ENCODE measurements around the gene SLC25A31. TPM values are rescaled to one million over a fixed set of nuclear protein-coding genes. Genes with fewer than 3 reads are reported as not detected.
A peak's percentile ranks its signal among the peaks of the same experiment; 100 is the strongest.

SLC25A31 gene
- total and polyA plus RNA-seq, 7 donors: 0.05 TPM; not detected in 6

- no peaks in the 10 kb centered on the region for H3K4me1 ChIP-seq
- ATAC-seq: peak in 3 of 4 donors; percentile 58 to 72 (median 64)
- H3K9me3 ChIP-seq: peaks cover 5% of the 10 kb centered on the region
- no peak overlapping the region for H3K4me3 ChIP-seq
- no peak overlapping the region for H3K27ac ChIP-seq
- no peak for TF ChIP-seq CTCF (IDR thresholded peaks at IDR 0.05)
- intact Hi-C loops (cut with DNase I): no loop called here
- no peaks in the 10 kb centered on the region for H3K36me3 ChIP-seq (ENCODE audit: insufficient read depth in 1 of 2, low read depth in 1 of 2)
- no peak for DNase-seq
- no peaks in the 10 kb centered on the region for H3K27me3 ChIP-seq (ENCODE audit: insufficient read depth in 3 of 3, low read length in 2 of 3)
- WGBS, 3 donors: 54 to 66% (median 56%) methylated on average over 4 of the region's 4 CpGs
Measured at GRCh38 chr4:127747883-127748282, 17.7 kb downstream of the SLC25A31 start.

DNA sequence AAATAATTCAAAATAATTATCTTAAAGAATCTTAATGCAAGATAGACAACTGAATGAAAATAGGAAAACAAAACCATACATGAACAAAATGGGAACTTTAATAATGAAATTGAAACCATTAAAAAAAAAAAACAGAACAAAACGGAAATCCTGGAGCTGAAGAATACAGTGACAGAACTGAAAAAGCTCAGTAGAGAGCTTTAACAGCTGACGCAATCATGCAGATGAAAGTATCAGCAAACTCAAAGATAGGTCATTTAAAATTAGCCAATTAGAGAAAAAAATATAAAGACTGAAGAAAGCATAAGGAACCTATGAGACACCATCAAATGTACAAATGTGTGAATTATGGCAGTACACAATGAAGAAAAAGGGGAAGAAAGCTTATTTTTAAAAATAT lies 18.8 kb downstream of the SLC25A31 start:
- no peak overlapping the region for H3K27ac ChIP-seq
- WGBS, 3 donors: 85 to 87% (median 87%) methylated on average over 2 of the region's 2 CpGs
- ATAC-seq (no peak), DNase-seq (no peak)
- TF ChIP-seq CTCF (IDR thresholded peaks at IDR 0.05): no peak
- no peaks in the 10 kb centered on the region for H3K27me3 ChIP-seq (ENCODE audit: insufficient read depth in 3 of 3, low read length in 2 of 3)
- no peaks in the 10 kb centered on the region for H3K36me3 ChIP-seq (ENCODE audit: insufficient read depth in 1 of 2, low read depth in 1 of 2)
- peaks cover 5% of the 10 kb centered on the region for H3K9me3 ChIP-seq
- intact Hi-C loops (cut with DNase I): no loop called here
- H3K4me3 ChIP-seq: no peak overlapping the region
- H3K4me1 ChIP-seq: no peaks in the 10 kb centered on the region

- ATAC-seq: no peak
- H3K36me3 ChIP-seq (ENCODE audit: insufficient read depth in 1 of 2, low read depth in 1 of 2): no peaks in the 10 kb centered on the region
- TF ChIP-seq CTCF (IDR thresholded peaks at IDR 0.05): no peak
- DNase-seq: no peak
- 73 to 78% (median 77%) methylated on average over 2 of the region's 2 CpGs for WGBS, 3 donors
- H3K27me3 ChIP-seq (ENCODE audit: insufficient read depth in 3 of 3, low read length in 2 of 3): no peaks in the 10 kb centered on the region
- H3K27ac ChIP-seq: no peak overlapping the region
- H3K4me3 ChIP-seq: no peak overlapping the region
- no peaks in the 10 kb centered on the region for H3K4me1 ChIP-seq
- intact Hi-C loops (cut with DNase I): no loop called here
- H3K9me3 ChIP-seq: no peaks in the 10 kb centered on the region
Measured at GRCh38 chr4:127756906-127757305, 26.7 kb downstream of the SLC25A31 start.

DNA sequence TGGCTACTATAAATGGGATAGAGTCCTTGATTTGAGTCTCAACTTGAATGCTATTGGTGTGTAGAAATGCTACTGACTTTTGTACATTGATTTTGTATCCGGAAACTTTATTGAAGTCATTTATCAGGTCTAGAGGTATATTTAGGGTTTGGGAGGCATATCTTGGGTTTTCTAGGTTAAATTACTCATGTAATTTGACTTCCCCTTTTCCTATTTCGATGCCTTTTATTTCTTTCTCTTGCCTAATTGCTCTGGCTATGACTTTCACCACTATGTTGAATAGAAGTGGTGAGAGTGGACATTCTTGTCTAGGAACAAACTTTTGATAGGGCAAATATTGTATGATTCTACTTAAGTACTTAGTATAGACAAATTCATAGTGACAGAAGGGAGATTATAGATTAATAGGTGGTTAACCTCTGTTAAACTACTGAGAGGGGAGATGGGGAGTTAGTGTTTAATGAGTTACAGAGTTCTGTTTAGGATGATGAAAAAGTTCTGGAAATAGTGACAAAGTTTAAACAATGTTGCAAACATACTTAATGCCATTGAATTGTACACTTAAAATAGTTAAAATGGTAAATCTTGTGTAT lies 29.1 kb downstream of the SLC25A31 start:
- no peak for DNase-seq
- no peak overlapping the region for H3K27ac ChIP-seq
- no peak for TF ChIP-seq CTCF (IDR thresholded peaks at IDR 0.05)
- no peak for ATAC-seq
- no peaks in the 10 kb centered on the region for H3K9me3 ChIP-seq
- H3K36me3 ChIP-seq (ENCODE audit: insufficient read depth in 1 of 2, low read depth in 1 of 2): no peaks in the 10 kb centered on the region
- no peak overlapping the region for H3K4me3 ChIP-seq
- no peaks in the 10 kb centered on the region for H3K27me3 ChIP-seq (ENCODE audit: insufficient read depth in 3 of 3, low read length in 2 of 3)
- intact Hi-C loops (cut with DNase I): no loop called here
- H3K4me1 ChIP-seq: no peaks in the 10 kb centered on the region
- WGBS, 3 donors: 69 to 79% (median 75%) methylated on average over 2 of the region's 2 CpGs

DNA sequence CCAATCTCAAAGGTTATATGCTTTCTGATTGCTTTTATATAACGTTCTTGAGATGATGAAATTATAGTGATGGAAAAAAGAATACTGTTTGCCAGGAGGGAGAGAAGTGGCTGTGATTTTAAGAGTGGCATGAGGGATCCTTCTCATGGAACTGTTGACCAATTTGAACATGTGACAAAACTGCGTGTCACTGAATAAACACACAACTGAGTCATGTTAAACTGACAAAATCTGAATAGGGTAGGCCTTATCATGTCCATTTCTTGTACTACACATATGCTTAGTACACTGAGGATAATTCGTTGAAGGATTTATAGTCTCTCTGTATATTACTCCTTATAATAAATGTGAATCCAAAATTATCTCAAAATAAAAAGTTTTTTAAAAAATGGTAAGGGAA lies 29.7 kb downstream of the SLC25A31 start:
- ATAC-seq (no peak), DNase-seq (no peak)
- Histone ChIP-seq H3K36me3 (ENCODE audit: insufficient read depth in 1 of 2, low read depth in 1 of 2) (no peaks in the 10 kb centered on the region), H3K4me3 (no peak overlapping the region), H3K4me1 (no peaks in the 10 kb centered on the region), H3K9me3 (no peaks in the 10 kb centered on the region), H3K27ac (no peak overlapping the region), H3K27me3 (ENCODE audit: insufficient read depth in 3 of 3, low read length in 2 of 3) (no peaks in the 10 kb centered on the region)
- no peak for TF ChIP-seq CTCF (IDR thresholded peaks at IDR 0.05)
- intact Hi-C loops (cut with DNase I): no loop called here
- WGBS, 3 donors: 79 to 88% (median 80%) methylated on average over 3 of the region's 3 CpGs

Data from psoas muscle (tissue), 8 donors.